HFFc6 (cell line): ENCODE results near the gene RAD9A. TPM values are rescaled to one million over a fixed set of nuclear protein-coding genes. Genes with fewer than 3 reads are reported as not detected.

Source experiments
- DNase-seq: peaks from one replicate; pipeline ENCODE4 v3.0.0-alpha.2; 2018
- H3K27ac Mint-ChIP-seq: 2 replicates; pipeline ENCODE4 v1.8.0; 2020; ENCODE audit warnings: mild to moderate bottlenecking, mixed read lengths
- H3K27me3 Mint-ChIP-seq: 2 replicates; pipeline ENCODE4 v1.8.0; 2021; ENCODE audit warnings: mild to moderate bottlenecking, moderate library complexity, mixed read lengths; ENCODE audit not compliant: insufficient read depth
- H3K36me3 Mint-ChIP-seq: 2 replicates; pipeline ENCODE4 v1.8.0; 2021; ENCODE audit warnings: low read depth, mixed read lengths
- H3K4me1 Mint-ChIP-seq: 2 replicates; pipeline ENCODE4 v1.8.0; 2020; ENCODE audit warnings: low read depth, mixed read lengths
- H3K4me3 Mint-ChIP-seq: 2 replicates; pipeline ENCODE4 v1.8.0; 2020; ENCODE audit warnings: mild to moderate bottlenecking, moderate library complexity, mixed read lengths
- H3K9me3 Mint-ChIP-seq: 2 replicates; pipeline ENCODE4 v1.8.0; 2020; ENCODE audit warnings: mild to moderate bottlenecking, mixed read lengths
- CTCF ChIP-seq: fragments of 200-600 bp; sonication (generic); IDR thresholded peaks from 2 replicates; pipeline ENCODE4 v1.5.0; 2021; ENCODE audit warnings: antibody characterized with exemption, mild to moderate bottlenecking
- total RNA-seq, 6 experiments: library from RNA; stranded (reverse); fragmentation: NEBNext Ultra II Directional; extraction: Animal tissue kit (Norgen Biotek cat#: 25700); gene quantifications; 2 replicates in 1 of 6; 3 replicates in 5 of 6; pipeline ENCODE4 v1.2.3, GENCODE V29; 2021

Gene RAD9A
- total RNA-seq, 6 experiments from 2014 or later: 7.6 to 10.3 (median 8.8) TPM

GRCh38 chr11:67432655-67433349 lies 41.0 kb downstream of the RAD9A start:
- H3K36me3 Mint-ChIP-seq: peaks cover 8% of the 10 kb centered on the region
- no peak overlapping the region for H3K4me3 Mint-ChIP-seq
- no peak for DNase-seq
- no peak for TF ChIP-seq CTCF
- peaks cover 2% of the 10 kb centered on the region for H3K27me3 Mint-ChIP-seq
- H3K4me1 Mint-ChIP-seq: peaks cover 4% of the 10 kb centered on the region; the same call in 1 of the 2 replicates
- H3K9me3 Mint-ChIP-seq: no peaks in the 10 kb centered on the region
- H3K27ac Mint-ChIP-seq: no peak overlapping the region

GRCh38 chr11:67433536-67434394 lies 42.0 kb downstream of the RAD9A start:
- TF ChIP-seq CTCF: no peak
- no peaks in the 10 kb centered on the region for H3K4me1 Mint-ChIP-seq
- peaks cover 8% of the 10 kb centered on the region for H3K36me3 Mint-ChIP-seq
- no peak overlapping the region for H3K4me3 Mint-ChIP-seq
- H3K27ac Mint-ChIP-seq: no peak overlapping the region
- peaks cover 2% of the 10 kb centered on the region for H3K27me3 Mint-ChIP-seq
- no peaks in the 10 kb centered on the region for H3K9me3 Mint-ChIP-seq
- no peak for DNase-seq

GRCh38 chr11:67434395-67434881 lies 42.7 kb downstream of the RAD9A start:
- no peak for DNase-seq
- Mint-ChIP-seq H3K4me3 (no peak overlapping the region), H3K4me1 (no peaks in the 10 kb centered on the region), H3K9me3 (no peaks in the 10 kb centered on the region), H3K27me3 (peaks cover 6% of the 10 kb centered on the region), H3K27ac (no peak overlapping the region), H3K36me3 (peaks cover 8% of the 10 kb centered on the region)
- TF ChIP-seq CTCF: no peak

- Mint-ChIP-seq H3K36me3 (peaks cover 8% of the 10 kb centered on the region), H3K27ac (no peak overlapping the region), H3K4me3 (no peak overlapping the region), H3K4me1 (no peaks in the 10 kb centered on the region), H3K27me3 (peaks cover 7% of the 10 kb centered on the region), H3K9me3 (no peaks in the 10 kb centered on the region)
- TF ChIP-seq CTCF: no peak
- no peak for DNase-seq
These were observed 43.4 kb downstream of the RAD9A start for GRCh38 chr11:67435031-67435726.

- Mint-ChIP-seq H3K9me3 (no peaks in the 10 kb centered on the region), H3K4me3 (no peak overlapping the region; the same call in 1 of the 2 replicates), H3K27me3 (peaks cover 9% of the 10 kb centered on the region), H3K4me1 (no peaks in the 10 kb centered on the region), H3K36me3 (peaks cover 8% of the 10 kb centered on the region), H3K27ac (no peak overlapping the region)
- TF ChIP-seq CTCF: no peak
- no peak for DNase-seq
These were observed 44.1 kb downstream of the RAD9A start for GRCh38 chr11:67435727-67436458.
